ENCODE measurements around the gene KCNQ1. TPM values are rescaled to one million over a fixed set of nuclear protein-coding genes. Genes with fewer than 3 reads are reported as not detected.

The KCNQ1 gene
- total and polyA plus RNA-seq, 2 of the 13 experiments (the other 11 are each of a cell fraction or from before 2014, with no cell fraction given) = 0.02 to 0.08 TPM

DNA sequence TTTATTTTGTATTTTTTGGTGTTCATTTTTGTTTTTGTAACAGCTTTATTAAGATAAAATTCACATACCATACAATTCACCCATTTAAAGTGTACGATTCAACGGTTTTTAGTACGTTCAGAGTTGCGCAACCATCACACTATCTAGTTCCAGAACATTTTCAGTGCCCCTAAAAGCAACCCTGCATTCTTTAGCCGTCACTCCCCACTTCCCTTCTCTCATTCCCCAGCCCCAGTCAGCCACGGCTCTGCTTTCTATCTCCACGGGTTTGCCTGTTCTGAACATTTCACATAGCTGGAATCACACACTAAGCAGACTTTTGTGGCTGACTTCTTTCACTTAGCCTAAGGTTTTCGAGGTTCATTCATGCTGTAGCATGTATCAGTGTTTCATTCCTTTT is 264.6 kb downstream of the KCNQ1 start:
- ATAC-seq = no peak
- Histone ChIP-seq H3K9ac (ENCODE audit: insufficient read depth, low read depth, low read length) (no peak overlapping the region), H3K4me1 (ENCODE audit: insufficient read depth, low read length) (no peaks in the 10 kb centered on the region), H2AFZ (ENCODE audit: low read length) (no peak overlapping the region), H4K20me1 (ENCODE audit: insufficient read depth, low read length) (no peaks in the 10 kb centered on the region), H3K4me2 (ENCODE audit: low read depth, low read length) (no peak overlapping the region), H3K79me2 (ENCODE audit: insufficient read depth, low read length) (no peaks in the 10 kb centered on the region), H3K27ac (ENCODE audit: extremely low read length, insufficient read depth, low read length) (no peak overlapping the region), H3K36me3 (replicated peaks in 1 of 2; ENCODE audit: control insufficient read depth in 1 of 2, insufficient read depth in 2 of 2, low read length in 2 of 2) (no peaks in the 10 kb centered on the region), H3K4me3 (replicated peaks in 1 of 3; ENCODE audit: insufficient read depth in 1 of 3, low read depth in 2 of 3, low read length in 3 of 3) (no peak overlapping the region), H3K9me3 (ENCODE audit: low read length) (peaks cover 15% of the 10 kb centered on the region), H3K27me3 (ENCODE audit: control insufficient read depth in 1 of 2, insufficient read depth in 2 of 2, low read length in 2 of 2) (peaks cover 13 to 42% of the 10 kb centered on the region in 2 experiments)
- BruUV-seq (replicated peaks) = no TSS peak
- ChIA-PET POLR2A (interaction anchor here (0.8 to 1.2 kb wide), 2 partner anchors 16 to 21 kb away, joined by 4 read pairs; no protein-coding TSS in a partner anchor), CTCF (ENCODE audit: low intra/inter-chr PET ratio, low total read pairs) (no interaction called here)
- FAIRE-seq = no peak
- DNase-seq (ENCODE audit: low spot score) = no peak
- no peak for TF ChIP-seq DMAP1 (CRISPR knock-in tag; IDR thresholded peaks at IDR 0.05)
- no peak for TF ChIP-seq ZBTB7B (CRISPR knock-in tag; IDR thresholded peaks at IDR 0.05)
- peak; percentile 87 for TF ChIP-seq CEBPB (IDR thresholded peaks at IDR 0.05; ENCODE audit: borderline replicate concordance, low read depth, low read length)
- TF ChIP-seq CEBPG (CRISPR knock-in tag; IDR thresholded peaks at IDR 0.05) = peak; percentile 47
- TF ChIP-seq ZNF326 (CRISPR knock-in tag; IDR thresholded peaks at IDR 0.05; ENCODE audit: borderline replicate concordance) = no peak
- intact Hi-C loops (cut with micrococcal nuclease; ENCODE audit: unreplicated experiment) (no loop called here), in situ Hi-C loops (cut with HindIII; ENCODE audit: extremely low pct_ligation_motif_present, low pct_unique_long_range_greater_than_20kb) (no loop called here)
- WGBS (ENCODE audit: low lambda C conversion rate) = 49% methylated on average over 8 of the region's 8 CpGs

DNA sequence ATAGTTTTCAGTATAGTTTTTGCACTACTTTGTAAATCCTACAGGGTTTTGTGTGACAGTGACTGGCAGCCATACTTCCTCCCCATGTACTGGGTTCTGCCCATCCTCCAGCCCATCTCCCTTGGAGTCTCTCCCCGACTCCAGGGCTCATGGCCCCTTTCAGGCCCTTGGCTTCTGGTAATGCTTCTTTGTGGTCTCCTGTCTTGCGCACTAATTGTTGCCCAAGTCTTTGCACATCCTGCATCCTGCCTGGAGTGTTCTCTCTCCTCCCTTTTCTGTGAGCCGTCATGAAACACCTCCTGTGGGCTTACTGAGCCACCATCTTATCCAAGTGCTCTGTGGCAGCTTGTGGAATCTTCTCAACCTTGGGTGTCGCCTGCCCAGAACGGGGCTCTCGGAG is 266.4 kb downstream of the KCNQ1 start:
- no peaks in the 10 kb centered on the region for H3K36me3 ChIP-seq (replicated peaks in 1 of 2; ENCODE audit: control insufficient read depth in 1 of 2, insufficient read depth in 2 of 2, low read length in 2 of 2)
- ATAC-seq (no peak), DNase-seq (ENCODE audit: low spot score) (no peak), FAIRE-seq (no peak)
- WGBS (ENCODE audit: low lambda C conversion rate) = 58% methylated on average over 6 of the region's 6 CpGs
- no peaks in the 10 kb centered on the region for H3K79me2 ChIP-seq (ENCODE audit: insufficient read depth, low read length)
- no peak overlapping the region for H3K4me3 ChIP-seq (replicated peaks in 1 of 3; ENCODE audit: insufficient read depth in 1 of 3, low read depth in 2 of 3, low read length in 3 of 3)
- H4K20me1 ChIP-seq (ENCODE audit: insufficient read depth, low read length) = no peaks in the 10 kb centered on the region
- H3K27ac ChIP-seq (ENCODE audit: extremely low read length, insufficient read depth, low read length) = no peak overlapping the region
- in situ Hi-C loops (cut with HindIII; ENCODE audit: extremely low pct_ligation_motif_present, low pct_unique_long_range_greater_than_20kb) = no loop called here
- H3K27me3 ChIP-seq (ENCODE audit: control insufficient read depth in 1 of 2, insufficient read depth in 2 of 2, low read length in 2 of 2) = peaks cover 18 to 56% of the 10 kb centered on the region in 2 experiments
- peaks cover 14% of the 10 kb centered on the region for H3K9me3 ChIP-seq (ENCODE audit: low read length)
- intact Hi-C loops (cut with micrococcal nuclease; ENCODE audit: unreplicated experiment) = no loop called here
- ChIA-PET CTCF (ENCODE audit: low intra/inter-chr PET ratio, low total read pairs) (no interaction called here), POLR2A (no interaction called here)
- H3K4me1 ChIP-seq (ENCODE audit: insufficient read depth, low read length) = no peaks in the 10 kb centered on the region
- H3K9ac ChIP-seq (ENCODE audit: insufficient read depth, low read depth, low read length) = no peak overlapping the region
- H2AFZ ChIP-seq (ENCODE audit: low read length) = no peak overlapping the region
- H3K4me2 ChIP-seq (ENCODE audit: low read depth, low read length) = no peak overlapping the region
- no peak for TF ChIP-seq ISL2 (CRISPR knock-in tag; IDR thresholded peaks at IDR 0.05)
- TF ChIP-seq, protein P1, sequence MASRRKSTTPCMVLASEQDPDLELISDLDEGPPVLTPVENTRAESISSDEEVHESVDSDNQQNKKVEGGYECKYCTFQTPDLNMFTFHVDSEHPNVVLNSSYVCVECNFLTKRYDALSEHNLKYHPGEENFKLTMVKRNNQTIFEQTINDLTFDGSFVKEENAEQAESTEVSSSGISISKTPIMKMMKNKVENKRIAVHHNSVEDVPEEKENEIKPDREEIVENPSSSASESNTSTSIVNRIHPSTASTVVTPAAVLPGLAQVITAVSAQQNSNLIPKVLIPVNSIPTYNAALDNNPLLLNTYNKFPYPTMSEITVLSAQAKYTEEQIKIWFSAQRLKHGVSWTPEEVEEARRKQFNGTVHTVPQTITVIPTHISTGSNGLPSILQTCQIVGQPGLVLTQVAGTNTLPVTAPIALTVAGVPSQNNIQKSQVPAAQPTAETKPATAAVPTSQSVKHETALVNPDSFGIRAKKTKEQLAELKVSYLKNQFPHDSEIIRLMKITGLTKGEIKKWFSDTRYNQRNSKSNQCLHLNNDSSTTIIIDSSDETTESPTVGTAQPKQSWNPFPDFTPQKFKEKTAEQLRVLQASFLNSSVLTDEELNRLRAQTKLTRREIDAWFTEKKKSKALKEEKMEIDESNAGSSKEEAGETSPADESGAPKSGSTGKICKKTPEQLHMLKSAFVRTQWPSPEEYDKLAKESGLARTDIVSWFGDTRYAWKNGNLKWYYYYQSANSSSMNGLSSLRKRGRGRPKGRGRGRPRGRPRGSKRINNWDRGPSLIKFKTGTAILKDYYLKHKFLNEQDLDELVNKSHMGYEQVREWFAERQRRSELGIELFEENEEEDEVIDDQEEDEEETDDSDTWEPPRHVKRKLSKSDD (CRISPR knock-in tag; IDR thresholded peaks at IDR 0.05; ENCODE audit: low read depth) = no peak
- no peak for TF ChIP-seq GABPA (IDR thresholded peaks at IDR 0.05; ENCODE audit: low read depth, low read length)
- TF ChIP-seq GABPA (CRISPR knock-in tag; IDR thresholded peaks at IDR 0.05; ENCODE audit: low read depth) = no peak
- no peak for TF ChIP-seq ZMYM2 (CRISPR knock-in tag; IDR thresholded peaks at IDR 0.05)
- no peak for TF ChIP-seq FLYWCH1 (CRISPR knock-in tag; IDR thresholded peaks at IDR 0.05)
- no peak for TF ChIP-seq ZSCAN9 (CRISPR knock-in tag; IDR thresholded peaks at IDR 0.05; ENCODE audit: borderline replicate concordance)
- TF ChIP-seq, protein P2, sequence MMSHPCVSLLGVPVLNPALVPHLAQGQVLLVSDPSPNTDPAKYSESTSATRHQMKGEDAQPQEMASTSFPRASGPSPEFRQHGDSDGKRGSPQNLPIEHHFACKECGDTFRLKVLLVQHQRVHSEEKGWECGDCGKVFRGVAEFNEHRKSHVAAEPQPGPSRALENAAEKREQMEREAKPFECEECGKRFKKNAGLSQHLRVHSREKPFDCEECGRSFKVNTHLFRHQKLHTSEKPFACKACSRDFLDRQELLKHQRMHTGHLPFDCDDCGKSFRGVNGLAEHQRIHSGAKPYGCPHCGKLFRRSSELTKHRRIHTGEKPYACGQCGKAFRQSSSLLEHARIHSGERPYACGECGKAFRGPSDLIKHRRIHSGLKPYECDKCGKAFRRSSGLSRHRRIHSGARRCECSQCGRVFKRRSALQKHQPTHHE (CRISPR knock-in tag; IDR thresholded peaks at IDR 0.05; ENCODE audit: borderline replicate concordance) = no peak
- TF ChIP-seq, protein P3, sequence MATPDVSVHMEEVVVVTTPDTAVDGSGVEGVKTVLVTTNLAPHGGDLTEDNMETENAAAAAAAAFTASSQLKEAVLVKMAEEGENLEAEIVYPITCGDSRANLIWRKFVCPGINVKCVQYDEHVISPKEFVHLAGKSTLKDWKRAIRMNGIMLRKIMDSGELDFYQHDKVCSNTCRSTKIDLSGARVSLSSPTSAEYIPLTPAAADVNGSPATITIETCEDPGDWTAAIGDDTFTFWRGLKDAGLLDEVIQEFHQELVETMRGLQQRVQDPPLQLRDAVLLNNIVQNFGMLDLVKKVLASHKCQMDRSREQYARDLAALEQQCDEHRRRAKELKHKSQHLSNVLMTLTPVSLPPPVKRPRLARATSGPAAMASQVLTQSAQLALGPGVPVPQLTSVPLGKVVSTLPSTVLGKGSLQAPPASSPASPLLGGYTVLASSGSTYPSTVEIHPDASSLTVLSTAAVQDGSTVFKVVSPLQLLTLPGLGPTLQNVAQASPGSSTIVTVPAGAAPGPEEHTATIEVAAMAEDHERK (CRISPR knock-in tag; IDR thresholded peaks at IDR 0.05; ENCODE audit: low read depth) = no peak
- no peak for TF ChIP-seq ZNF572 (CRISPR knock-in tag; IDR thresholded peaks at IDR 0.05)
- no peak for TF ChIP-seq SOX6 (IDR thresholded peaks at IDR 0.05)
- no peak for TF ChIP-seq SOX6 (CRISPR knock-in tag; IDR thresholded peaks at IDR 0.05)
- no TSS peak for BruUV-seq (replicated peaks)

Data from HepG2 (cell line).